GM23338 (cell line): ENCODE measurements around the gene SLC51B. TPM values are rescaled to one million over a fixed set of nuclear protein-coding genes. Genes with fewer than 3 reads are reported as not detected.
A peak's percentile ranks its signal among the peaks of the same experiment; 100 is the strongest.

ENCODE experiments used
- ATAC-seq: fragments of 200-7000 bp; cut with Tn5 transposase; 3 replicates; pipeline ENCODE4 v1.9.1; 2020
- DNase-seq: peaks from one replicate; pipeline ENCODE4 v3.0.0-alpha.2; 2015; ENCODE audit warnings: low spot score
- H2AFZ ChIP-seq: fragments of 200-600 bp; sonication (generic); 2 replicates; pipeline ENCODE4 v1.8.0; 2016; ENCODE audit warnings: antibody characterized with exemption, mild to moderate bottlenecking, moderate library complexity
- H3F3A ChIP-seq: fragments of 200-600 bp; sonication (generic); replicated peaks from 2 replicates; pipeline ENCODE4 v1.8.0; 2017; ENCODE audit warnings: antibody characterized with exemption, mixed run types, low read depth
- H3K27ac ChIP-seq: fragments of 200-600 bp; sonication (generic); 2 replicates; pipeline ENCODE4 v1.6.1; 2016; ENCODE audit warnings: low read depth
- H3K27me3 ChIP-seq: fragments of 200-600 bp; sonication (generic); 2 replicates; pipeline ENCODE4 v1.8.0; 2016; ENCODE audit warnings: mild to moderate bottlenecking, mixed run types, moderate library complexity; ENCODE audit not compliant: insufficient read depth
- H3K36me3 ChIP-seq: fragments of 200-600 bp; sonication (generic); 2 replicates; pipeline ENCODE4 v1.8.0; 2016; ENCODE audit warnings: mild to moderate bottlenecking; ENCODE audit not compliant: insufficient read depth
- H3K4me1 ChIP-seq: fragments of 200-600 bp; sonication (generic); 2 replicates; pipeline ENCODE4 v1.8.0; 2016; ENCODE audit warnings: mild to moderate bottlenecking, moderate library complexity; ENCODE audit not compliant: insufficient read depth
- H3K4me2 ChIP-seq: fragments of 200-600 bp; sonication (generic); 2 replicates; pipeline ENCODE4 v1.7.1; 2017; ENCODE audit warnings: mixed run types
- H3K4me3 ChIP-seq: fragments of 200-600 bp; sonication (generic); 2 replicates; pipeline ENCODE4 v1.6.1; 2016; ENCODE audit warnings: mixed run types
- H3K79me2 ChIP-seq: fragments of 200-600 bp; sonication (generic); replicated peaks from 2 replicates; pipeline ENCODE4 v1.8.0; 2017; ENCODE audit warnings: mild to moderate bottlenecking; ENCODE audit not compliant: insufficient read depth
- H3K9me2 ChIP-seq: fragments of 200-600 bp; sonication (generic); 2 replicates; pipeline ENCODE4 v1.8.0; 2017; ENCODE audit not compliant: insufficient read depth
- H4K20me1 ChIP-seq: fragments of 200-600 bp; sonication (generic); replicated peaks from 2 replicates; pipeline ENCODE4 v1.8.0; 2017; ENCODE audit warnings: mild to moderate bottlenecking; ENCODE audit not compliant: insufficient read depth
- H3K27ac Mint-ChIP-seq: 2 replicates; pipeline ENCODE4 v1.8.0; 2020; ENCODE audit warnings: inconsistent platforms, mild to moderate bottlenecking, moderate library complexity, mixed read lengths
- H3K27me3 Mint-ChIP-seq: 3 replicates; pipeline ENCODE4 v1.8.0; 2022; ENCODE audit warnings: low read depth, mild to moderate bottlenecking, moderate library complexity, mixed read lengths, inconsistent platforms; ENCODE audit not compliant: insufficient read depth, poor library complexity
- H3K36me3 Mint-ChIP-seq: 3 replicates; pipeline ENCODE4 v1.8.0; 2021; ENCODE audit warnings: low read depth, mild to moderate bottlenecking, inconsistent platforms, moderate library complexity, mixed read lengths
- H3K4me1 Mint-ChIP-seq: 3 replicates; pipeline ENCODE4 v1.8.0; 2020; ENCODE audit warnings: mild to moderate bottlenecking, inconsistent platforms, mixed read lengths
- H3K4me3 Mint-ChIP-seq: 3 replicates; pipeline ENCODE4 v1.8.0; 2021; ENCODE audit warnings: moderate library complexity, mild to moderate bottlenecking, inconsistent platforms, mixed read lengths
- H3K9me3 Mint-ChIP-seq: 3 replicates; pipeline ENCODE4 v1.8.0; 2020; ENCODE audit warnings: moderate library complexity, mild to moderate bottlenecking, inconsistent platforms, mixed read lengths
- CREB1 ChIP-seq: fragments of 250-450 bp; sonication (Bioruptor Pico); IDR thresholded peaks from 2 replicates; pipeline ENCODE4 v1.5.0; 2020; ENCODE audit warnings: low read depth, mild to moderate bottlenecking, moderate library complexity
- EZH2 ChIP-seq: fragments of 200-600 bp; sonication (generic); IDR thresholded peaks from one replicate; pipeline ENCODE4 v1.8.0; 2017; ENCODE audit warnings: antibody characterized with exemption, mild to moderate bottlenecking, low read depth; ENCODE audit not compliant: unreplicated experiment
- EZH2phosphoT487 ChIP-seq: fragments of 200-600 bp; sonication (generic); IDR thresholded peaks from one replicate; pipeline ENCODE4 v1.8.1; 2018; ENCODE audit warnings: antibody characterized with exemption; ENCODE audit not compliant: unreplicated experiment
- JUNB ChIP-seq: IDR thresholded peaks from one replicate; pipeline ENCODE4 v1.6.1; 2016; ENCODE audit warnings: antibody characterized with exemption; ENCODE audit not compliant: unreplicated experiment
- NANOG ChIP-seq: IDR thresholded peaks from 2 replicates; pipeline ENCODE4 v1.6.1; 2016; ENCODE audit warnings: antibody characterized with exemption, borderline replicate concordance
- POLR2AphosphoS5 ChIP-seq: IDR thresholded peaks from 2 replicates; pipeline ENCODE4 v1.6.1; 2016; ENCODE audit warnings: antibody characterized with exemption, low read depth
- ZNF114 ChIP-seq: fragments of 250-450 bp; sonication (Bioruptor Pico); IDR thresholded peaks from 2 replicates; pipeline ENCODE4 v1.5.0; 2020; ENCODE audit warnings: mild to moderate bottlenecking, moderate library complexity
- ZNF331 ChIP-seq: fragments of 250-450 bp; sonication (Bioruptor Pico); IDR thresholded peaks from 2 replicates; pipeline ENCODE4 v1.5.0; 2020; ENCODE audit warnings: low read depth, mild to moderate bottlenecking, moderate library complexity
- polyA plus RNA-seq: library from polyadenylated mRNA; unstranded; fragments of >200 nt; fragmentation: Nextera tagmentation; extraction: Ambion mirVana; gene quantifications from 2 replicates; pipeline ENCODE4 v1.2.1, GENCODE V29; 2016
- total RNA-seq: library from RNA; depleted of rRNA; stranded (reverse); fragments of >200 nt; shearing (Covaris generic); gene quantifications from 2 replicates; pipeline ENCODE4 v1.2.3, GENCODE V29; 2014
- TF ChIP-seq, protein P1 (sequence below), 2 experiments: fragments of 200-600 bp in 1 of 2; sonication (generic) in 1 of 2; conservative IDR thresholded peaks; 2 replicates each; pipeline versions ENCODE4 v1.5.1 to v1.6.1; 2016 to 2017; ENCODE audit warnings: antibody characterized with exemption in 2 of 2, low read depth in 2 of 2, mild to moderate bottlenecking in 2 of 2, moderate library complexity in 1 of 2
- TF ChIP-seq, protein P2 (sequence below): IDR thresholded peaks from one replicate; pipeline ENCODE4 v1.6.1; 2018; ENCODE audit warnings: antibody characterized with exemption; ENCODE audit not compliant: unreplicated experiment
- TF ChIP-seq, protein P3 (sequence below): IDR thresholded peaks from 2 replicates; pipeline ENCODE4 v1.6.1; 2016; ENCODE audit warnings: antibody characterized with exemption
- TF ChIP-seq, protein P4 (sequence below): fragments of 250-450 bp; sonication (Bioruptor Pico); IDR thresholded peaks from 2 replicates; pipeline ENCODE4 v1.5.0; 2020; ENCODE audit warnings: mild to moderate bottlenecking, moderate library complexity

The SLC51B gene
- total and polyA plus RNA-seq, 2 experiments from 2014 or later: not detected

DNA sequence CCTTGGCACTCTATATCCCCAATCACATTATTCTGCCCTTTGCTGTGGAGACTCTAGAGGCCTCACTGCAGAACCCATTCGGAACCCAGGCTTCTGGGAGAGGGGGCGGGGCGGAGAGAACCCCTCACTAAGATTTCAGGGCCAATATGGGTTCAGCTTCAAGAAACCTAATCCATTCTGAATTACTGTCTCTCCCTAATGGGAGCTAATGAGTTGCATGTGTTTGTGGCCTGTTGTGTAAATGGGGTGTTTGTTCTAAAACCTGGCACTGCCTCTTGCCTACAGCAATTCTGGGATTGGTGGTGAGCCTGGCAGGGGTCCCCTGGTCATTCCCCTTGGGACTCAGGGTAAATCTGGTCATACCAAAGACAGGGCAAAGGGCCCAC lies 23.2 kb downstream of the SLC51B start:
- Histone ChIP-seq H4K20me1 (0 out of 2 replicates have a peak, but pooled peaks cover 3% of the 10 kb centered on the region), H3K79me2 (no peaks in the 10 kb centered on the region), H3K27ac (no peak overlapping the region), H3K36me3 (no peaks in the 10 kb centered on the region), H3K4me2 (peak overlapping the region; percentile 93), H2AFZ (peak overlapping the region; percentile 99), H3K4me1 (peaks cover 25% of the 10 kb centered on the region), H3F3A (peaks cover 5% of the 10 kb centered on the region; the same call in 1 of the 2 replicates), H3K4me3 (peak overlapping the region; percentile 73), H3K27me3 (peaks cover 11% of the 10 kb centered on the region), H3K9me2 (no peaks in the 10 kb centered on the region)
- TF ChIP-seq CREB1 (CRISPR knock-in tag): no peak
- no peak for TF ChIP-seq EZH2
- TF ChIP-seq, protein P1, sequence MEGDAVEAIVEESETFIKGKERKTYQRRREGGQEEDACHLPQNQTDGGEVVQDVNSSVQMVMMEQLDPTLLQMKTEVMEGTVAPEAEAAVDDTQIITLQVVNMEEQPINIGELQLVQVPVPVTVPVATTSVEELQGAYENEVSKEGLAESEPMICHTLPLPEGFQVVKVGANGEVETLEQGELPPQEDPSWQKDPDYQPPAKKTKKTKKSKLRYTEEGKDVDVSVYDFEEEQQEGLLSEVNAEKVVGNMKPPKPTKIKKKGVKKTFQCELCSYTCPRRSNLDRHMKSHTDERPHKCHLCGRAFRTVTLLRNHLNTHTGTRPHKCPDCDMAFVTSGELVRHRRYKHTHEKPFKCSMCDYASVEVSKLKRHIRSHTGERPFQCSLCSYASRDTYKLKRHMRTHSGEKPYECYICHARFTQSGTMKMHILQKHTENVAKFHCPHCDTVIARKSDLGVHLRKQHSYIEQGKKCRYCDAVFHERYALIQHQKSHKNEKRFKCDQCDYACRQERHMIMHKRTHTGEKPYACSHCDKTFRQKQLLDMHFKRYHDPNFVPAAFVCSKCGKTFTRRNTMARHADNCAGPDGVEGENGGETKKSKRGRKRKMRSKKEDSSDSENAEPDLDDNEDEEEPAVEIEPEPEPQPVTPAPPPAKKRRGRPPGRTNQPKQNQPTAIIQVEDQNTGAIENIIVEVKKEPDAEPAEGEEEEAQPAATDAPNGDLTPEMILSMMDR (conservative IDR thresholded peaks at IDR 0.05; ENCODE audit: low read depth in 2 of 2): no peak
- TF ChIP-seq ZNF114: no peak
- TF ChIP-seq, protein P2, sequence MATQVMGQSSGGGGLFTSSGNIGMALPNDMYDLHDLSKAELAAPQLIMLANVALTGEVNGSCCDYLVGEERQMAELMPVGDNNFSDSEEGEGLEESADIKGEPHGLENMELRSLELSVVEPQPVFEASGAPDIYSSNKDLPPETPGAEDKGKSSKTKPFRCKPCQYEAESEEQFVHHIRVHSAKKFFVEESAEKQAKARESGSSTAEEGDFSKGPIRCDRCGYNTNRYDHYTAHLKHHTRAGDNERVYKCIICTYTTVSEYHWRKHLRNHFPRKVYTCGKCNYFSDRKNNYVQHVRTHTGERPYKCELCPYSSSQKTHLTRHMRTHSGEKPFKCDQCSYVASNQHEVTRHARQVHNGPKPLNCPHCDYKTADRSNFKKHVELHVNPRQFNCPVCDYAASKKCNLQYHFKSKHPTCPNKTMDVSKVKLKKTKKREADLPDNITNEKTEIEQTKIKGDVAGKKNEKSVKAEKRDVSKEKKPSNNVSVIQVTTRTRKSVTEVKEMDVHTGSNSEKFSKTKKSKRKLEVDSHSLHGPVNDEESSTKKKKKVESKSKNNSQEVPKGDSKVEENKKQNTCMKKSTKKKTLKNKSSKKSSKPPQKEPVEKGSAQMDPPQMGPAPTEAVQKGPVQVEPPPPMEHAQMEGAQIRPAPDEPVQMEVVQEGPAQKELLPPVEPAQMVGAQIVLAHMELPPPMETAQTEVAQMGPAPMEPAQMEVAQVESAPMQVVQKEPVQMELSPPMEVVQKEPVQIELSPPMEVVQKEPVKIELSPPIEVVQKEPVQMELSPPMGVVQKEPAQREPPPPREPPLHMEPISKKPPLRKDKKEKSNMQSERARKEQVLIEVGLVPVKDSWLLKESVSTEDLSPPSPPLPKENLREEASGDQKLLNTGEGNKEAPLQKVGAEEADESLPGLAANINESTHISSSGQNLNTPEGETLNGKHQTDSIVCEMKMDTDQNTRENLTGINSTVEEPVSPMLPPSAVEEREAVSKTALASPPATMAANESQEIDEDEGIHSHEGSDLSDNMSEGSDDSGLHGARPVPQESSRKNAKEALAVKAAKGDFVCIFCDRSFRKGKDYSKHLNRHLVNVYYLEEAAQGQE: no peak
- no peak for TF ChIP-seq EZH2phosphoT487
- TF ChIP-seq NANOG: no peak
- TF ChIP-seq, protein P3, sequence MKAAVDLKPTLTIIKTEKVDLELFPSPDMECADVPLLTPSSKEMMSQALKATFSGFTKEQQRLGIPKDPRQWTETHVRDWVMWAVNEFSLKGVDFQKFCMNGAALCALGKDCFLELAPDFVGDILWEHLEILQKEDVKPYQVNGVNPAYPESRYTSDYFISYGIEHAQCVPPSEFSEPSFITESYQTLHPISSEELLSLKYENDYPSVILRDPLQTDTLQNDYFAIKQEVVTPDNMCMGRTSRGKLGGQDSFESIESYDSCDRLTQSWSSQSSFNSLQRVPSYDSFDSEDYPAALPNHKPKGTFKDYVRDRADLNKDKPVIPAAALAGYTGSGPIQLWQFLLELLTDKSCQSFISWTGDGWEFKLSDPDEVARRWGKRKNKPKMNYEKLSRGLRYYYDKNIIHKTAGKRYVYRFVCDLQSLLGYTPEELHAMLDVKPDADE: no peak
- TF ChIP-seq JUNB: no peak
- TF ChIP-seq, protein P4, sequence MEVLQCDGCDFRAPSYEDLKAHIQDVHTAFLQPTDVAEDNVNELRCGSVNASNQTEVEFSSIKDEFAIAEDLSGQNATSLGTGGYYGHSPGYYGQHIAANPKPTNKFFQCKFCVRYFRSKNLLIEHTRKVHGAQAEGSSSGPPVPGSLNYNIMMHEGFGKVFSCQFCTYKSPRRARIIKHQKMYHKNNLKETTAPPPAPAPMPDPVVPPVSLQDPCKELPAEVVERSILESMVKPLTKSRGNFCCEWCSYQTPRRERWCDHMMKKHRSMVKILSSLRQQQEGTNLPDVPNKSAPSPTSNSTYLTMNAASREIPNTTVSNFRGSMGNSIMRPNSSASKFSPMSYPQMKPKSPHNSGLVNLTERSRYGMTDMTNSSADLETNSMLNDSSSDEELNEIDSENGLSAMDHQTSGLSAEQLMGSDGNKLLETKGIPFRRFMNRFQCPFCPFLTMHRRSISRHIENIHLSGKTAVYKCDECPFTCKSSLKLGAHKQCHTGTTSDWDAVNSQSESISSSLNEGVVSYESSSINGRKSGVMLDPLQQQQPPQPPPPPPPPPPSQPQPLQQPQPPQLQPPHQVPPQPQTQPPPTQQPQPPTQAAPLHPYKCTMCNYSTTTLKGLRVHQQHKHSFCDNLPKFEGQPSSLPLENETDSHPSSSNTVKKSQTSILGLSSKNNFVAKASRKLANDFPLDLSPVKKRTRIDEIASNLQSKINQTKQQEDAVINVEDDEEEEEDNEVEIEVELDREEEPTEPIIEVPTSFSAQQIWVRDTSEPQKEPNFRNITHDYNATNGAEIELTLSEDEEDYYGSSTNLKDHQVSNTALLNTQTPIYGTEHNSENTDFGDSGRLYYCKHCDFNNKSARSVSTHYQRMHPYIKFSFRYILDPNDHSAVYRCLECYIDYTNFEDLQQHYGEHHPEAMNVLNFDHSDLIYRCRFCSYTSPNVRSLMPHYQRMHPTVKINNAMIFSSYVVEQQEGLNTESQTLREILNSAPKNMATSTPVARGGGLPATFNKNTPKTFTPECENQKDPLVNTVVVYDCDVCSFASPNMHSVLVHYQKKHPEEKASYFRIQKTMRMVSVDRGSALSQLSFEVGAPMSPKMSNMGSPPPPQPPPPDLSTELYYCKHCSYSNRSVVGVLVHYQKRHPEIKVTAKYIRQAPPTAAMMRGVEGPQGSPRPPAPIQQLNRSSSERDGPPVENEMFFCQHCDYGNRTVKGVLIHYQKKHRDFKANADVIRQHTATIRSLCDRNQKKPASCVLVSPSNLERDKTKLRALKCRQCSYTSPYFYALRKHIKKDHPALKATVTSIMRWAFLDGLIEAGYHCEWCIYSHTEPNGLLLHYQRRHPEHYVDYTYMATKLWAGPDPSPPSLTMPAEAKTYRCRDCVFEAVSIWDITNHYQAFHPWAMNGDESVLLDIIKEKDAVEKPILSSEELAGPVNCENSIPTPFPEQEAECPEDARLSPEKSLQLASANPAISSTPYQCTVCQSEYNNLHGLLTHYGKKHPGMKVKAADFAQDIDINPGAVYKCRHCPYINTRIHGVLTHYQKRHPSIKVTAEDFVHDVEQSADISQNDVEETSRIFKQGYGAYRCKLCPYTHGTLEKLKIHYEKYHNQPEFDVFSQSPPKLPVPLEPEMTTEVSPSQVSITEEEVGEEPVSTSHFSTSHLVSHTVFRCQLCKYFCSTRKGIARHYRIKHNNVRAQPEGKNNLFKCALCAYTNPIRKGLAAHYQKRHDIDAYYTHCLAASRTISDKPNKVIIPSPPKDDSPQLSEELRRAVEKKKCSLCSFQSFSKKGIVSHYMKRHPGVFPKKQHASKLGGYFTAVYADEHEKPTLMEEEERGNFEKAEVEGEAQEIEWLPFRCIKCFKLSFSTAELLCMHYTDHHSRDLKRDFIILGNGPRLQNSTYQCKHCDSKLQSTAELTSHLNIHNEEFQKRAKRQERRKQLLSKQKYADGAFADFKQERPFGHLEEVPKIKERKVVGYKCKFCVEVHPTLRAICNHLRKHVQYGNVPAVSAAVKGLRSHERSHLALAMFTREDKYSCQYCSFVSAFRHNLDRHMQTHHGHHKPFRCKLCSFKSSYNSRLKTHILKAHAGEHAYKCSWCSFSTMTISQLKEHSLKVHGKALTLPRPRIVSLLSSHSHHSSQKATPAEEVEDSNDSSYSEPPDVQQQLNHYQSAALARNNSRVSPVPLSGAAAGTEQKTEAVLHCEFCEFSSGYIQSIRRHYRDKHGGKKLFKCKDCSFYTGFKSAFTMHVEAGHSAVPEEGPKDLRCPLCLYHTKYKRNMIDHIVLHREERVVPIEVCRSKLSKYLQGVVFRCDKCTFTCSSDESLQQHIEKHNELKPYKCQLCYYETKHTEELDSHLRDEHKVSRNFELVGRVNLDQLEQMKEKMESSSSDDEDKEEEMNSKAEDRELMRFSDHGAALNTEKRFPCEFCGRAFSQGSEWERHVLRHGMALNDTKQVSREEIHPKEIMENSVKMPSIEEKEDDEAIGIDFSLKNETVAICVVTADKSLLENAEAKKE: no peak
- no peak for TF ChIP-seq ZNF331 (CRISPR knock-in tag)
- TF ChIP-seq POLR2AphosphoS5: no peak
- DNase-seq (no peak), ATAC-seq (no peak)
- peak overlapping the region; percentile 69 for H3K4me3 Mint-ChIP-seq
- H3K9me3 Mint-ChIP-seq: peaks cover 5% of the 10 kb centered on the region; the same call in 1 of the 3 replicates
- H3K27me3 Mint-ChIP-seq: peaks cover 17% of the 10 kb centered on the region
- peaks cover 23% of the 10 kb centered on the region for H3K4me1 Mint-ChIP-seq
- no peaks in the 10 kb centered on the region; the same call in 2 of the 3 replicates for H3K36me3 Mint-ChIP-seq
- H3K27ac Mint-ChIP-seq: no peak overlapping the region
